NT2/D1 (cell line): ENCODE results near the gene ROR1.

Experiments
- DNase-seq: peaks from one replicate; pipeline ENCODE4 v3.0.0-alpha.2; 2011; ENCODE audit warnings: low read depth, low spot score
- H3K27me3 ChIP-seq: 2 replicates; pipeline ENCODE4 v1.6.0; 2011; ENCODE audit warnings: mild to moderate bottlenecking; ENCODE audit not compliant: insufficient read length, insufficient read depth
- H3K36me3 ChIP-seq: 2 replicates; pipeline ENCODE4 v1.6.1; 2011; ENCODE audit warnings: mild to moderate bottlenecking, low read length, mixed read lengths; ENCODE audit not compliant: insufficient read depth, insufficient read length
- H3K4me1 ChIP-seq: 2 replicates; pipeline ENCODE4 v1.5.1; 2011; ENCODE audit not compliant: insufficient read depth, insufficient read length
- H3K4me3 ChIP-seq: 2 replicates; pipeline ENCODE4 v1.5.1; 2011; ENCODE audit warnings: low read depth; ENCODE audit not compliant: insufficient read length
- H3K9ac ChIP-seq: 2 replicates; pipeline ENCODE4 v1.6.0; 2011; ENCODE audit warnings: low read depth; ENCODE audit not compliant: insufficient read length
- H3K9me3 ChIP-seq: 2 replicates; pipeline ENCODE4 v1.5.1; 2011; ENCODE audit warnings: mild to moderate bottlenecking, low read length; ENCODE audit not compliant: insufficient read depth
- SUZ12 ChIP-seq: IDR thresholded peaks from 2 replicates; pipeline ENCODE4 v1.6.1; 2011; ENCODE audit not compliant: insufficient read length, insufficient read depth; ENCODE audit errors: extremely low read depth
- YY1 ChIP-seq: IDR thresholded peaks from 2 replicates; pipeline ENCODE4 v1.6.1; 2011; ENCODE audit not compliant: insufficient read length, insufficient read depth
- ZNF274 ChIP-seq: IDR thresholded peaks from 2 replicates; pipeline ENCODE4 v1.6.1; 2011; ENCODE audit warnings: mild to moderate bottlenecking, low read depth, low read length

The ROR1 gene

GRCh38 chr1:64000021-64000420 lies 226.2 kb downstream of the ROR1 start:
- H3K4me3 ChIP-seq = no peak overlapping the region
- H3K9ac ChIP-seq = no peak overlapping the region
- no peaks in the 10 kb centered on the region for H3K27me3 ChIP-seq
- TF ChIP-seq ZNF274 = no peak
- no peaks in the 10 kb centered on the region for H3K4me1 ChIP-seq
- no peaks in the 10 kb centered on the region for H3K36me3 ChIP-seq
- DNase-seq = no peak
- no peaks in the 10 kb centered on the region for H3K9me3 ChIP-seq

GRCh38 chr1:64001038-64001437 lies 227.2 kb downstream of the ROR1 start:
- Histone ChIP-seq H3K36me3 (no peaks in the 10 kb centered on the region), H3K9ac (no peak overlapping the region), H3K27me3 (no peaks in the 10 kb centered on the region), H3K9me3 (no peaks in the 10 kb centered on the region), H3K4me3 (no peak overlapping the region), H3K4me1 (no peaks in the 10 kb centered on the region)
- TF ChIP-seq YY1 (no peak), SUZ12 (no peak), ZNF274 (no peak)
- no peak for DNase-seq

- no peaks in the 10 kb centered on the region for H3K36me3 ChIP-seq
- no peak overlapping the region for H3K4me3 ChIP-seq
- no peaks in the 10 kb centered on the region for H3K27me3 ChIP-seq
- H3K4me1 ChIP-seq = no peaks in the 10 kb centered on the region
- no peak overlapping the region for H3K9ac ChIP-seq
- peak; percentile 32 for DNase-seq
- no peaks in the 10 kb centered on the region for H3K9me3 ChIP-seq
- TF ChIP-seq YY1 (no peak), SUZ12 (no peak), ZNF274 (no peak)
These were observed 230.7 kb downstream of the ROR1 start for GRCh38 chr1:64004451-64005025.

- H3K9ac ChIP-seq = no peak overlapping the region
These were observed 232.0 kb downstream of the ROR1 start for GRCh38 chr1:64005801-64006200.

GRCh38 chr1:64006276-64007051 lies 232.6 kb downstream of the ROR1 start:
- no peak overlapping the region for H3K4me3 ChIP-seq
- no peak overlapping the region for H3K9ac ChIP-seq
- TF ChIP-seq SUZ12 (no peak), YY1 (no peak), ZNF274 (no peak)
- H3K36me3 ChIP-seq = no peaks in the 10 kb centered on the region
- no peaks in the 10 kb centered on the region for H3K27me3 ChIP-seq
- H3K4me1 ChIP-seq = no peaks in the 10 kb centered on the region
- no peaks in the 10 kb centered on the region for H3K9me3 ChIP-seq
- no peak for DNase-seq

More at GRCh38 chr1:64005801-64006200, 232.0 kb downstream of the ROR1 start:
- Histone ChIP-seq H3K4me3 (no peak overlapping the region), H3K36me3 (no peaks in the 10 kb centered on the region), H3K27me3 (no peaks in the 10 kb centered on the region), H3K4me1 (no peaks in the 10 kb centered on the region), H3K9me3 (no peaks in the 10 kb centered on the region)
- DNase-seq = no peak
- no peak for TF ChIP-seq YY1
- no peak for TF ChIP-seq SUZ12
- TF ChIP-seq ZNF274 = no peak

- Histone ChIP-seq H3K9ac (no peak overlapping the region), H3K4me3 (no peak overlapping the region), H3K36me3 (peaks cover 12% of the 10 kb centered on the region), H3K9me3 (no peaks in the 10 kb centered on the region), H3K27me3 (no peaks in the 10 kb centered on the region), H3K4me1 (no peaks in the 10 kb centered on the region)
- TF ChIP-seq SUZ12 (no peak), ZNF274 (no peak), YY1 (no peak)
- no peak for DNase-seq
These were observed 236.5 kb downstream of the ROR1 start for GRCh38 chr1:64010316-64010715.

- no peak overlapping the region for H3K9ac ChIP-seq
- H3K9me3 ChIP-seq = no peaks in the 10 kb centered on the region
- H3K4me1 ChIP-seq = no peaks in the 10 kb centered on the region
- peaks cover 14% of the 10 kb centered on the region for H3K36me3 ChIP-seq
- no peak for DNase-seq
- TF ChIP-seq SUZ12 (no peak), YY1 (no peak), ZNF274 (no peak)
- H3K4me3 ChIP-seq = no peak overlapping the region
- no peaks in the 10 kb centered on the region for H3K27me3 ChIP-seq
These were observed 239.6 kb downstream of the ROR1 start for GRCh38 chr1:64013395-64013794.
